Hepatic stellate cell (primary cell): ENCODE results near the gene JMY.

Source experiments
- DNase-seq: peaks from one replicate; pipeline ENCODE4 v3.0.0; 2011; ENCODE audit warnings: low spot score

JMY gene

GRCh38 chr5:79297661-79298060 lies 61.7 kb downstream of the JMY start:
- DNase-seq, result no peak

- no peak for DNase-seq
Observed at GRCh38 chr5:79301046-79301712, 65.2 kb downstream of the JMY start.

- no peak for DNase-seq
Observed at GRCh38 chr5:79302454-79302853, 66.5 kb downstream of the JMY start.

GRCh38 chr5:79305706-79306105 lies 69.8 kb downstream of the JMY start:
- DNase-seq, result no peak

- DNase-seq, result peak; percentile 62
Observed at GRCh38 chr5:79318935-79319614, 83.1 kb downstream of the JMY start.

- no peak for DNase-seq
Observed at GRCh38 chr5:79329453-79329852, 93.5 kb downstream of the JMY start.

GRCh38 chr5:79330071-79330470 lies 94.1 kb downstream of the JMY start:
- DNase-seq, result no peak

- DNase-seq, result no peak
Observed at GRCh38 chr5:79333852-79334557, 98.1 kb downstream of the JMY start.

- DNase-seq, result peak; percentile 65
Observed at GRCh38 chr5:79346420-79346824, 110.5 kb downstream of the JMY start.

GRCh38 chr5:79349047-79349446 lies 113.1 kb downstream of the JMY start:
- no peak for DNase-seq

GRCh38 chr5:79349881-79350280 lies 114.0 kb downstream of the JMY start:
- DNase-seq, result no peak

GRCh38 chr5:79357398-79357797 lies 121.5 kb downstream of the JMY start:
- DNase-seq, result no peak
